DOHH2 (cell line): Measurements from ENCODE around the gene ZNF507.
"Not testable (repeated sequence)": the region's sequence is repeated elsewhere in the genome, so short reads cannot be mapped to it uniquely, and the experiment has no call there.

Experiments used
- H3F3A ChIP-seq: fragments of 200-600 bp; sonication (generic), shearing (Covaris generic); 2 replicates; pipeline ENCODE4 v1.6.0; 2016; ENCODE audit warnings: antibody characterized with exemption, mild to moderate bottlenecking; ENCODE audit not compliant: control insufficient read depth, insufficient read depth
- H3K27ac ChIP-seq: fragments of 200-600 bp; sonication (generic); 2 replicates; pipeline ENCODE4 v1.5.1; 2014; ENCODE audit warnings: low read depth, mild to moderate bottlenecking, low read length, moderate library complexity
- H3K27me3 ChIP-seq: fragments of 200-600 bp; sonication (generic); 2 replicates; pipeline ENCODE4 v1.6.1; 2014; ENCODE audit warnings: mild to moderate bottlenecking, low read length, mixed read lengths; ENCODE audit not compliant: control insufficient read depth
- H3K36me3 ChIP-seq: fragments of 200-600 bp; sonication (generic); 2 replicates; pipeline ENCODE4 v1.6.1; 2014; ENCODE audit warnings: mild to moderate bottlenecking, low read length, moderate library complexity, mixed read lengths; ENCODE audit not compliant: control insufficient read depth
- H3K4me1 ChIP-seq: fragments of 200-600 bp; sonication (generic); 2 replicates; pipeline ENCODE4 v1.6.1; 2014; ENCODE audit warnings: mild to moderate bottlenecking, low read length, mixed read lengths; ENCODE audit not compliant: control insufficient read depth
- H3K4me2 ChIP-seq: fragments of 200-600 bp; sonication (generic); 2 replicates; pipeline ENCODE4 v1.6.0; 2014; ENCODE audit warnings: mild to moderate bottlenecking, low read length, moderate library complexity
- H3K4me3 ChIP-seq: fragments of 200-600 bp; sonication (generic); 2 replicates; pipeline ENCODE4 v1.5.1; 2014; ENCODE audit warnings: mild to moderate bottlenecking, low read length, mixed read lengths
- H3K79me2 ChIP-seq: fragments of 200-600 bp; sonication (generic); 2 replicates; pipeline ENCODE4 v1.6.1; 2014; ENCODE audit warnings: mild to moderate bottlenecking, low read length, mixed read lengths; ENCODE audit not compliant: control insufficient read depth
- H3K9me2 ChIP-seq: fragments of 200-600 bp; sonication (generic); replicated peaks from 2 replicates; pipeline ENCODE4 v1.6.1; 2014; ENCODE audit warnings: mild to moderate bottlenecking, low read length, mixed read lengths; ENCODE audit not compliant: control insufficient read depth
- H3K9me3 ChIP-seq: fragments of 200-600 bp; sonication (generic); 2 replicates; pipeline ENCODE4 v1.6.1; 2014; ENCODE audit warnings: antibody characterized with exemption, low read length, mixed read lengths; ENCODE audit not compliant: control insufficient read depth, insufficient read depth
- H4K20me1 ChIP-seq: fragments of 200-600 bp; sonication (generic); 2 replicates; pipeline ENCODE4 v1.6.0; 2014; ENCODE audit warnings: low read depth, mild to moderate bottlenecking, antibody characterized with exemption, low read length, moderate library complexity; ENCODE audit not compliant: control insufficient read depth, insufficient read depth
- EZH2phosphoT487 ChIP-seq: fragments of 200-600 bp; sonication (generic); IDR thresholded peaks from 2 replicates; pipeline ENCODE4 v1.6.1; 2017; ENCODE audit warnings: borderline replicate concordance, mild to moderate bottlenecking, antibody characterized with exemption, low read length, moderate library complexity, mixed read lengths
- TF ChIP-seq, protein P1 (sequence below): fragments of 200-600 bp; sonication (generic); IDR thresholded peaks from one replicate; pipeline ENCODE4 v1.5.1; 2014; ENCODE audit warnings: antibody characterized with exemption, mild to moderate bottlenecking, low read depth, low read length; ENCODE audit not compliant: poor library complexity, severe bottlenecking

ZNF507 gene

DNA sequence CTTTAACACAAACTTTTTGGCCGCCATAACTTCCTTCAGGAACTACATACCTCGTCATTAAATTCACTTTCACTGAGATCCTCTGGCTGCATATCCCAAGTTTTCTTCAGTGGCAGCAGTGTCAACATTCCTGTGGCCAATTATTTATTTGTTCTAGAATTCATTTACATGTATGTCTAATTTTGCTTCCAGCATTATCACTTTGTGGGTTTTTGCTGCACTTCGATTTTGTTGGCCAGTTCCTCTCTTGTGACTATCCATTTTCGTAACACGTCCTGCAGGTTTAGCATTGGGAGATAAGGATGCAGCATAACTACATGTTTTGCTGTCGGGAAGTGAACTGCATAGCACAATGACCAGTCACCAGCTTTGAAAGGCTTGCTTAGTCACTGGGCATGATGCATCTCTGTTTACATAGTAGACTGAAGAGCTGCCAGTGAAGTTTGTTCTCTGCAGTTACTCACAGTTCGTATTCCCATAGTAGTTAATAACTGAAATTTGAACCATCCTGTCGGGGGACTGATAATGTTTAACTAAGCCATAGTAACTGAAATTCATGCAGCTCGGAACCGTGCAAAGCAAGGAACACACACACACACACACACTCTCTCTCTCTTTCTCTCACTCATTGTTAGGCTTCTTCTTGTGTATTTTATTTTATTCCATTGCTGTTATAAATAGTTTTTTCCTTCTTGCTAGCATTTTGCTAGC lies 28.3 kb downstream of the ZNF507 start:
- Histone ChIP-seq H3K4me3 (no peak overlapping the region), H3F3A (no peaks in the 10 kb centered on the region), H3K9me3 (no peaks in the 10 kb centered on the region), H3K9me2 (no peaks in the 10 kb centered on the region), H3K4me1 (no peaks in the 10 kb centered on the region), H3K27ac (no peak overlapping the region), H3K27me3 (no peaks in the 10 kb centered on the region), H4K20me1 (0 out of 2 replicates have a peak, but pooled peaks cover 4% of the 10 kb centered on the region), H3K36me3 (peaks cover 69% of the 10 kb centered on the region), H3K4me2 (no peak overlapping the region), H3K79me2 (peaks cover 32% of the 10 kb centered on the region)
- TF ChIP-seq, protein P1, sequence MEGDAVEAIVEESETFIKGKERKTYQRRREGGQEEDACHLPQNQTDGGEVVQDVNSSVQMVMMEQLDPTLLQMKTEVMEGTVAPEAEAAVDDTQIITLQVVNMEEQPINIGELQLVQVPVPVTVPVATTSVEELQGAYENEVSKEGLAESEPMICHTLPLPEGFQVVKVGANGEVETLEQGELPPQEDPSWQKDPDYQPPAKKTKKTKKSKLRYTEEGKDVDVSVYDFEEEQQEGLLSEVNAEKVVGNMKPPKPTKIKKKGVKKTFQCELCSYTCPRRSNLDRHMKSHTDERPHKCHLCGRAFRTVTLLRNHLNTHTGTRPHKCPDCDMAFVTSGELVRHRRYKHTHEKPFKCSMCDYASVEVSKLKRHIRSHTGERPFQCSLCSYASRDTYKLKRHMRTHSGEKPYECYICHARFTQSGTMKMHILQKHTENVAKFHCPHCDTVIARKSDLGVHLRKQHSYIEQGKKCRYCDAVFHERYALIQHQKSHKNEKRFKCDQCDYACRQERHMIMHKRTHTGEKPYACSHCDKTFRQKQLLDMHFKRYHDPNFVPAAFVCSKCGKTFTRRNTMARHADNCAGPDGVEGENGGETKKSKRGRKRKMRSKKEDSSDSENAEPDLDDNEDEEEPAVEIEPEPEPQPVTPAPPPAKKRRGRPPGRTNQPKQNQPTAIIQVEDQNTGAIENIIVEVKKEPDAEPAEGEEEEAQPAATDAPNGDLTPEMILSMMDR: no peak
- no peak for TF ChIP-seq EZH2phosphoT487

DNA sequence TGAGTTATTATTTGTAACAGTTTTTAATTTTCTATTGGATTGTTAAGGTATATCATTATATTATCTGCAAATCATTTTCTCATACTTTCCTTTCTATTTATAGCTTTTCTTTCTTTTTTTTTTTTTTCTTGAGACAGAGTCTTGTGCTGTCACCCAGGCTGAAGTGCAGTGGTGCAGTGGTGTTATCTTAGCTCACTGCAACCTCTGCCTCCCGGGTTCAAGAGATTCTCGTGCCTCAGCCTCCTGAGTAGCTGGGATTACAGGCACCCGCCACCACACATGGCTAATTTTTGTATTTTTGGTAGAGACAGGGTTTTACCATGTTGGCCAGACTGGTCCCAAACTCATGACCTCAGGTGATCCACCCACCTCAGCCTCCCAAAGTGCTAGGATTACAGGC lies 29.0 kb downstream of the ZNF507 start:
- not testable (repeated sequence) for H3K27me3 ChIP-seq, H3K9me3 ChIP-seq, H3K4me3 ChIP-seq, H3K4me2 ChIP-seq, H3K9me2 ChIP-seq, H3K4me1 ChIP-seq, H3F3A ChIP-seq, H3K27ac ChIP-seq, H4K20me1 ChIP-seq
- Histone ChIP-seq H3K79me2 (peaks cover 26% of the 10 kb centered on the region), H3K36me3 (peaks cover 67% of the 10 kb centered on the region)

DNA sequence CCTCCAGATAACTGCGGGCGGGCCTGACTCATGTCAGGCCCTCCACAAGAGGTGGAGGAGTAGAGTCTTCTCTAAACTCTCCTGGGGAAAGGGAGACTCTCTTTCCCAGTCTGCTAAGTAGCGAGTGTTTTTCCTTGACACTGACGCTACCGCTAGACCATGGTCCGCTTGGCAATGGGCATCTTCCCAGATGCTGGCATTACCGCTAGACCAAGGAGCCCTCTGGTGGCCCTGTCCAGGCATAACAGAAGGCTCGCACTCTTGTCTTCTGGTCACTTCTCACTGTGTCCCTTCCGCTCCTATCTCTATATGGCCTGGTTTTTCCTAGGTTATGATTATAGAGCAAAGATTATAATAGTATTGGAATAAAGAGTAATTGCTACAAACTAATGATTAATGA lies 31.7 kb downstream of the ZNF507 start:
- H3F3A ChIP-seq, H3K9me3 ChIP-seq, H3K9me2 ChIP-seq, H3K27me3 ChIP-seq, H3K4me1 ChIP-seq, H3K4me3 ChIP-seq, H3K4me2 ChIP-seq, H3K27ac ChIP-seq, H3K79me2 ChIP-seq, H4K20me1 ChIP-seq: not testable (repeated sequence)
- H3K36me3 ChIP-seq: peaks cover 64% of the 10 kb centered on the region

DNA sequence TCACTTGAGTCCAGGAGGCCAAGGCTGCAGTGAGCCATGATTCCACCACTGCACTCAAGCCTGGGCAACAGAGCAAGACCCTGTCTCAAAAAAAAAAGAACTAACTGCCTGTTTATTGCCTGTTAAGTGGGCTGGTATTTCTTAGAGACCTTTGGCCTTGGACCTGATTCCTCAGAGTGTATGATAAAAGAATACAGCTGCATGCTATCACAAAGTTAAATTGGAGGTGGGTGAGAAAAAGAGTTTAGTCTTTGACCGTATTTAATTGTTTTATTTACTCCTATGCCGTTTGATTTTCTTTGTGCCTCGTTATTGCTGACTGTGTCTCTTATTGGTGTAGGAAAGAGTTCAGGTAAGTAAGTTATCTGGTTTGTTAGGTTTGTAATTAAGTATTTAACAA lies 34.9 kb downstream of the ZNF507 start:
- Histone ChIP-seq H3K9me2 (no peaks in the 10 kb centered on the region), H4K20me1 (no peaks in the 10 kb centered on the region), H3K4me1 (no peaks in the 10 kb centered on the region), H3K79me2 (no peaks in the 10 kb centered on the region), H3K27ac (no peak overlapping the region), H3K4me2 (no peak overlapping the region), H3K9me3 (no peaks in the 10 kb centered on the region), H3F3A (0 out of 2 replicates have a peak, but pooled peaks cover 2% of the 10 kb centered on the region), H3K36me3 (peaks cover 68% of the 10 kb centered on the region), H3K27me3 (no peaks in the 10 kb centered on the region), H3K4me3 (no peak overlapping the region)
- TF ChIP-seq EZH2phosphoT487: no peak
- TF ChIP-seq, protein P1: no peak
